Measurements from ENCODE around the gene PPP3R1.
A peak's percentile ranks its signal among the peaks of the same experiment; 100 is the strongest.
"Not testable (repeated sequence)": the region's sequence is repeated elsewhere in the genome, so short reads cannot be mapped to it uniquely, and the experiment has no call there.

The PPP3R1 gene

GRCh38 chr2:68185541-68186164, 66.7 kb downstream of the PPP3R1 start:
- DNase-seq: no peak

GRCh38 chr2:68182902-68183301, 69.4 kb downstream of the PPP3R1 start:
- no peak for DNase-seq

GRCh38 chr2:68178954-68179627, 73.2 kb downstream of the PPP3R1 start:
- DNase-seq: no peak

GRCh38 chr2:68178432-68178831, 73.9 kb downstream of the PPP3R1 start:
- DNase-seq: no peak

- no peak for DNase-seq
Observed at GRCh38 chr2:68177541-68177940, 74.8 kb downstream of the PPP3R1 start.

GRCh38 chr2:68176657-68177056, 75.7 kb downstream of the PPP3R1 start:
- no peak for DNase-seq

- not testable (repeated sequence) for DNase-seq
Observed at GRCh38 chr2:68175210-68175609, 77.1 kb downstream of the PPP3R1 start.

- DNase-seq: no peak
Observed at GRCh38 chr2:68172990-68173700, 79.2 kb downstream of the PPP3R1 start.

- DNase-seq: no peak
Observed at GRCh38 chr2:68172521-68172920, 79.8 kb downstream of the PPP3R1 start.

GRCh38 chr2:68171684-68172083, 80.6 kb downstream of the PPP3R1 start:
- no peak for DNase-seq

- DNase-seq: no peak
Observed at GRCh38 chr2:68171146-68171545, 81.2 kb downstream of the PPP3R1 start.

- no peak for DNase-seq
Observed at GRCh38 chr2:68169308-68169707, 83.0 kb downstream of the PPP3R1 start.

- DNase-seq: no peak
Observed at GRCh38 chr2:68167186-68167585, 85.1 kb downstream of the PPP3R1 start.

GRCh38 chr2:68163641-68164040, 88.7 kb downstream of the PPP3R1 start:
- no peak for DNase-seq

- DNase-seq: no peak
Observed at GRCh38 chr2:68158134-68158447, 94.2 kb downstream of the PPP3R1 start.

- peak; percentile 49 for DNase-seq
Observed at GRCh38 chr2:68157402-68158133, 94.8 kb downstream of the PPP3R1 start, which contains the start of gene PNO1. Gene PNO1 (plus strand): TSS chr2:68157888. CDS start chr2:68157935, 47 bp downstream.

- DNase-seq: no peak
Observed at GRCh38 chr2:68157002-68157401, 95.3 kb downstream of the PPP3R1 start.

- no peak for DNase-seq
Observed at GRCh38 chr2:68156419-68156818, 95.9 kb downstream of the PPP3R1 start.

- DNase-seq: no peak
Observed at GRCh38 chr2:68155618-68156017, 96.7 kb downstream of the PPP3R1 start.

GRCh38 chr2:68152681-68153347, 99.5 kb downstream of the PPP3R1 start:
- DNase-seq: no peak

- no peak for DNase-seq
Observed at GRCh38 chr2:68151037-68151436, 101.3 kb downstream of the PPP3R1 start.

- no peak for DNase-seq
Observed at GRCh38 chr2:68141875-68142274, 110.5 kb downstream of the PPP3R1 start.
